SK-N-SH treated with all-trans-retinoic acid at 6 μM for 48 hours (cell line): Measurements from ENCODE around the gene FAM181A.

Source experiments
- ATAC-seq: fragments of 200-7000 bp; cut with Tn5 transposase; 3 replicates; pipeline ENCODE4 v1.9.1; 2020; ENCODE audit warnings: mild to moderate bottlenecking, moderate library complexity
- ARNTL ChIP-seq: fragments of 450-650 bp; formaldehyde crosslinking; IDR thresholded peaks from 2 replicates; pipeline ENCODE4 v1.5.0; 2020; ENCODE audit warnings: low read depth, mild to moderate bottlenecking, moderate library complexity, borderline replicate concordance
- BACH2 ChIP-seq: fragments of 250-450 bp; sonication (Bioruptor Pico); IDR thresholded peaks from 2 replicates; pipeline ENCODE4 v1.9.0; 2021; ENCODE audit warnings: mild to moderate bottlenecking, borderline replicate concordance
- CREB5 ChIP-seq: fragments of 250-450 bp; sonication (Bioruptor Pico); IDR thresholded peaks from 2 replicates; pipeline ENCODE4 v1.5.1; 2020; ENCODE audit warnings: low read depth, mild to moderate bottlenecking, moderate library complexity
- CSDC2 ChIP-seq: fragments of 250-450 bp; sonication (Bioruptor Pico); IDR thresholded peaks from 2 replicates; pipeline ENCODE4 v1.5.0; 2020; ENCODE audit warnings: mild to moderate bottlenecking, moderate library complexity
- CSRNP3 ChIP-seq: fragments of 250-450 bp; sonication (Bioruptor Pico); IDR thresholded peaks from 2 replicates; pipeline ENCODE4 v1.5.1; 2021; ENCODE audit warnings: mild to moderate bottlenecking, moderate library complexity
- ESRRG ChIP-seq: fragments of 250-450 bp; sonication (Bioruptor Pico); IDR thresholded peaks from 2 replicates; pipeline ENCODE4 v1.6.1; 2021; ENCODE audit warnings: mild to moderate bottlenecking
- GLIS3 ChIP-seq: fragments of 250-450 bp; sonication (Bioruptor Pico); IDR thresholded peaks from 2 replicates; pipeline ENCODE4 v1.5.0; 2020; ENCODE audit warnings: mild to moderate bottlenecking, moderate library complexity
- ISL1 ChIP-seq: fragments of 250-450 bp; sonication (Bioruptor Pico); IDR thresholded peaks from 2 replicates; pipeline ENCODE4 v2.1.2; 2022; ENCODE audit warnings: mild to moderate bottlenecking, moderate library complexity
- OSR1 ChIP-seq: fragments of 250-450 bp; sonication (Bioruptor Pico); IDR thresholded peaks from 2 replicates; pipeline ENCODE4 v1.8.0; 2022; ENCODE audit warnings: moderate library complexity, mild to moderate bottlenecking, inconsistent platforms
- PATZ1 ChIP-seq: fragments of 250-450 bp; sonication (Bioruptor Pico); IDR thresholded peaks from 2 replicates; pipeline ENCODE4 v1.8.0; 2020; ENCODE audit warnings: mild to moderate bottlenecking, moderate library complexity, borderline replicate concordance
- POU6F1 ChIP-seq: fragments of 250-450 bp; sonication (Bioruptor Pico); IDR thresholded peaks from 2 replicates; pipeline ENCODE4 v1.8.0; 2021; ENCODE audit warnings: low read depth, mild to moderate bottlenecking, moderate library complexity, borderline replicate concordance
- RARB ChIP-seq: fragments of 250-450 bp; sonication (Bioruptor Pico); IDR thresholded peaks from 2 replicates; pipeline ENCODE4 v1.8.0; 2021; ENCODE audit warnings: mild to moderate bottlenecking, moderate library complexity
- SNAI2 ChIP-seq: fragments of 250-450 bp; sonication (Bioruptor Pico); IDR thresholded peaks from 2 replicates; pipeline ENCODE4 v1.5.0; 2020; ENCODE audit warnings: mild to moderate bottlenecking, moderate library complexity
- TCF4 ChIP-seq: fragments of 250-450 bp; sonication (Bioruptor Pico); IDR thresholded peaks from 2 replicates; pipeline ENCODE4 v1.8.0; 2021; ENCODE audit warnings: mild to moderate bottlenecking, moderate library complexity, borderline replicate concordance
- TOX ChIP-seq: fragments of 250-450 bp; sonication (Bioruptor Pico); IDR thresholded peaks from 2 replicates; pipeline ENCODE4 v1.8.0; 2021; ENCODE audit warnings: mild to moderate bottlenecking, moderate library complexity, borderline replicate concordance
- TSHZ2 ChIP-seq: fragments of 250-450 bp; sonication (Bioruptor Pico); IDR thresholded peaks from 2 replicates; pipeline ENCODE4 v1.5.0; 2020; ENCODE audit warnings: mild to moderate bottlenecking, moderate library complexity
- ZC3H10 ChIP-seq: fragments of 250-450 bp; sonication (Bioruptor Pico); IDR thresholded peaks from 2 replicates; pipeline ENCODE4 v1.5.1; 2021; ENCODE audit warnings: mild to moderate bottlenecking, moderate library complexity
- ZFP3 ChIP-seq: fragments of 250-450 bp; sonication (Bioruptor Pico); IDR thresholded peaks from 2 replicates; pipeline ENCODE4 v1.5.0; 2020; ENCODE audit warnings: mild to moderate bottlenecking, moderate library complexity
- ZFP30 ChIP-seq: fragments of 450-650 bp; formaldehyde crosslinking; IDR thresholded peaks from 2 replicates; pipeline ENCODE4 v1.5.0; 2022; ENCODE audit warnings: mild to moderate bottlenecking, moderate library complexity
- ZNF565 ChIP-seq: fragments of 450-650 bp; formaldehyde crosslinking; conservative IDR thresholded peaks from 2 replicates; pipeline ENCODE4 v1.5.0; 2020; ENCODE audit warnings: low read depth, mild to moderate bottlenecking, moderate library complexity
- ZNF70 ChIP-seq: fragments of 450-650 bp; formaldehyde crosslinking; IDR thresholded peaks from 2 replicates; pipeline ENCODE4 v1.5.0; 2020; ENCODE audit warnings: mild to moderate bottlenecking, moderate library complexity
- ZNF8 ChIP-seq: fragments of 450-650 bp; formaldehyde crosslinking; IDR thresholded peaks from 2 replicates; pipeline ENCODE4 v1.5.0; 2020; ENCODE audit warnings: mild to moderate bottlenecking, moderate library complexity

Gene FAM181A

GRCh38 chr14:93926245-93926872 lies 785 bp upstream of the FAM181A start:
- ATAC-seq = no peak
- TF ChIP-seq ZNF8 (CRISPR knock-in tag) (no peak), SNAI2 (CRISPR knock-in tag) (no peak), TSHZ2 (CRISPR knock-in tag) (no peak), POU6F1 (no peak), GLIS3 (CRISPR knock-in tag) (no peak), ESRRG (no peak), ZNF70 (CRISPR knock-in tag) (no peak), ZC3H10 (CRISPR knock-in tag) (no peak), CSDC2 (no peak), BACH2 (CRISPR knock-in tag) (no peak), ZFP30 (CRISPR knock-in tag) (no peak), ARNTL (CRISPR knock-in tag) (no peak), ZNF565 (no peak), TCF4 (CRISPR knock-in tag) (no peak), OSR1 (CRISPR knock-in tag) (no peak), PATZ1 (CRISPR knock-in tag) (no peak), TOX (no peak)

- no peak for ATAC-seq
- no peak for TF ChIP-seq ZFP30 (CRISPR knock-in tag)
- TF ChIP-seq PATZ1 (CRISPR knock-in tag) = no peak
- no peak for TF ChIP-seq ISL1 (CRISPR knock-in tag)
- TF ChIP-seq RARB (CRISPR knock-in tag) = no peak
- TF ChIP-seq CREB5 = no peak
- TF ChIP-seq TSHZ2 (CRISPR knock-in tag) = no peak
- no peak for TF ChIP-seq ESRRG
- no peak for TF ChIP-seq ZNF70 (CRISPR knock-in tag)
- no peak for TF ChIP-seq ZFP3 (CRISPR knock-in tag)
- TF ChIP-seq CSRNP3 (CRISPR knock-in tag) = no peak
- TF ChIP-seq POU6F1 = no peak
- no peak for TF ChIP-seq SNAI2 (CRISPR knock-in tag)
- no peak for TF ChIP-seq ARNTL (CRISPR knock-in tag)
Measured at GRCh38 chr14:93927800-93928145, 629 bp downstream of the FAM181A start.
